HCT116 (cell line): Measurements from ENCODE around the gene ADIRF. TPM values are rescaled to one million over a fixed set of nuclear protein-coding genes. Genes with fewer than 3 reads are reported as not detected.
"Not testable (repeated sequence)": the region's sequence is repeated elsewhere in the genome, so short reads cannot be mapped to it uniquely, and the experiment has no call there.

Experiments
- ATAC-seq: fragments of 200-7000 bp; cut with Tn5 transposase; 2 replicates; pipeline ENCODE4 v1.9.1; 2020; ENCODE audit warnings: mild to moderate bottlenecking, moderate library complexity
- BruUV-seq: library from RNA; stranded (reverse); fragments of 400-500 nt; replicated peaks from 2 replicates; lab custom pipeline; 2021; lab: Mats Ljungman, UMichigan
- CTCF ChIA-PET: fragments of 300-600 bp; sonication (Branson Sonifier 250); formaldehyde crosslinking; loops from one replicate; lab custom pipeline; 2021; ENCODE audit warnings: antibody characterized with exemption; lab: Charles Lee
- POLR2A ChIA-PET: fragments of 300-600, 350-600 bp; sonication (Branson Sonifier 250); formaldehyde crosslinking; loops from one replicate; lab custom pipeline; 2021; ENCODE audit warnings: antibody characterized with exemption; lab: Charles Lee
- RAD21 ChIA-PET, 2 experiments: fragments of 300-600 bp; sonication (Branson Sonifier 250); formaldehyde crosslinking; loops; one replicate each; lab custom pipeline; 2023; ENCODE audit warnings: low total read pairs in 2 of 2; ENCODE audit not compliant: uncharacterized antibody in 2 of 2, unreplicated experiment in 2 of 2, low non-redundant PET in 1 of 2; lab: Charles Lee
- DNase-seq: peaks from one replicate; pipeline ENCODE4 v3.0.0-alpha.2; 2010; ENCODE audit warnings: low read depth, low spot score
- H2AFZ ChIP-seq: fragments of 200-600 bp; shearing (Covaris generic), sonication (generic); 2 replicates; pipeline ENCODE4 v1.6.1; 2017; ENCODE audit warnings: low read depth, mixed run types, mixed read lengths, antibody characterized with exemption, low read length; ENCODE audit not compliant: poor library complexity, severe bottlenecking
- H3K27ac ChIP-seq: 2 replicates; pipeline ENCODE4 v1.5.1; 2012; ENCODE audit warnings: low read depth, low read length
- H3K27me3 ChIP-seq: fragments of 200-600 bp; sonication (generic); 2 replicates; pipeline ENCODE4 v1.6.1; 2016; ENCODE audit warnings: mixed run types, low read length, mixed read lengths; ENCODE audit not compliant: insufficient read depth
- H3K36me3 ChIP-seq, 2 experiments: fragments of 200-500 bp in 1 of 2; fragments of 200-600 bp in 1 of 2; sonication (Bioruptor generic) in 1 of 2; sonication (generic) in 1 of 2; 2 replicates each; pipeline versions ENCODE4 v1.5.1 to v1.6.1; 2014 to 2016; ENCODE audit warnings: low read length in 2 of 2, inconsistent platforms in 1 of 2, mixed read lengths in 1 of 2, mixed run types in 1 of 2; ENCODE audit not compliant: insufficient read depth in 2 of 2, control insufficient read depth in 1 of 2
- H3K4me1 ChIP-seq, 2 experiments: fragments of 200-600 bp in 1 of 2; sonication (generic) in 1 of 2; 2 replicates each; pipeline versions ENCODE4 v1.5.1 to v1.6.1; 2012 to 2017; ENCODE audit warnings: low read length in 2 of 2, inconsistent platforms in 1 of 2, mild to moderate bottlenecking in 1 of 2, mixed read lengths in 1 of 2, mixed run types in 1 of 2, moderate library complexity in 1 of 2; ENCODE audit not compliant: insufficient read depth in 2 of 2, control insufficient read depth in 1 of 2
- H3K4me2 ChIP-seq: fragments of 200-600 bp; sonication (generic); 2 replicates; pipeline ENCODE4 v1.6.1; 2017; ENCODE audit warnings: mixed run types, low read length, mixed read lengths
- H3K4me3 ChIP-seq, 2 experiments: fragments of 200-600 bp in 1 of 2; sonication (generic) in 1 of 2; replicated peaks in 1 of 2; 2 replicates each; pipeline ENCODE4 v1.5.1; 2011 to 2016; ENCODE audit warnings: low read length in 2 of 2, control low read depth in 1 of 2, low read depth in 1 of 2, mild to moderate bottlenecking in 1 of 2, mixed read lengths in 1 of 2, mixed run types in 1 of 2
- H3K79me2 ChIP-seq: fragments of 200-600 bp; sonication (generic); 2 replicates; pipeline ENCODE4 v1.6.1; 2017; ENCODE audit warnings: mild to moderate bottlenecking, mixed run types, low read length, moderate library complexity, mixed read lengths; ENCODE audit not compliant: insufficient read depth
- H3K9ac ChIP-seq: fragments of 200-600 bp; sonication (generic); 2 replicates; pipeline ENCODE4 v1.6.1; 2016; ENCODE audit warnings: low read length, mixed read lengths
- H3K9me2 ChIP-seq: fragments of 200-600 bp; sonication (generic), shearing (Covaris generic); 2 replicates; pipeline ENCODE4 v1.6.1; 2017; ENCODE audit warnings: mixed run types, mild to moderate bottlenecking, moderate library complexity; ENCODE audit not compliant: insufficient read depth
- H3K9me3 ChIP-seq, 2 experiments: fragments of 200-500 bp in 1 of 2; fragments of 200-600 bp in 1 of 2; sonication (Bioruptor generic) in 1 of 2; sonication (generic) in 1 of 2; 2 replicates each; pipeline ENCODE4 v1.6.1; 2014 to 2017; ENCODE audit warnings: low read length in 2 of 2, mixed read lengths in 2 of 2, inconsistent platforms in 1 of 2, low read depth in 1 of 2, mild to moderate bottlenecking in 1 of 2, mixed run types in 1 of 2, moderate library complexity in 1 of 2; ENCODE audit not compliant: control insufficient read depth in 1 of 2, insufficient read depth in 1 of 2
- H4K20me1 ChIP-seq: fragments of 200-600 bp; sonication (generic), shearing (Covaris generic); 2 replicates; pipeline ENCODE4 v1.6.1; 2017; ENCODE audit warnings: mixed run types, mild to moderate bottlenecking, moderate library complexity; ENCODE audit not compliant: insufficient read depth
- CEBPB ChIP-seq: IDR thresholded peaks from 2 replicates; pipeline ENCODE4 v1.6.1; 2012; ENCODE audit warnings: low read depth
- EZH2 ChIP-seq: fragments of 200-600 bp; sonication (generic); IDR thresholded peaks from 2 replicates; pipeline ENCODE4 v1.6.1; 2017; ENCODE audit warnings: antibody characterized with exemption, mixed run types
- EZH2phosphoT487 ChIP-seq: fragments of 200-600 bp; IDR thresholded peaks from 2 replicates; pipeline ENCODE4 v1.6.1; 2018; ENCODE audit warnings: antibody characterized with exemption, borderline replicate concordance
- JUND ChIP-seq: IDR thresholded peaks from 2 replicates; pipeline ENCODE4 v1.6.1; 2012
- POLR2A ChIP-seq: IDR thresholded peaks from 2 replicates; pipeline ENCODE4 v1.7.0; 2011; ENCODE audit warnings: borderline replicate concordance; ENCODE audit not compliant: insufficient read depth, insufficient read length; ENCODE audit errors: extremely low read depth
- RAD21 ChIP-seq: IDR thresholded peaks from 2 replicates; pipeline ENCODE4 v1.6.1; 2012; ENCODE audit warnings: low read depth, mild to moderate bottlenecking
- SIN3A ChIP-seq: IDR thresholded peaks from 2 replicates; pipeline ENCODE4 v1.6.1; 2012; ENCODE audit warnings: low read depth
- SP1 ChIP-seq: IDR thresholded peaks from 2 replicates; pipeline ENCODE4 v1.6.1; 2012; ENCODE audit warnings: low read depth
- SRF ChIP-seq: IDR thresholded peaks from 2 replicates; pipeline ENCODE4 v1.6.1; 2012; ENCODE audit warnings: low read depth
- ZNF274 ChIP-seq: fragments of 200-500 bp; sonication (Bioruptor generic); IDR thresholded peaks from 2 replicates; pipeline ENCODE4 v1.6.1; 2014; ENCODE audit warnings: mild to moderate bottlenecking, low read depth, low read length, inconsistent platforms
- intact Hi-C: fragments of 100-400 bp; cut with micrococcal nuclease; formaldehyde crosslinking; loops from 2 replicates; pipeline ENCODE4 v1.10.0; 2022
- total RNA-seq: library from RNA; stranded (reverse); gene quantifications from one replicate; pipeline ENCODE4 v1.2.1, GENCODE V29; 2021; ENCODE audit not compliant: unreplicated experiment
- TF ChIP-seq, protein P1 (sequence below): IDR thresholded peaks from 2 replicates; pipeline ENCODE4 v1.6.1; 2012
- TF ChIP-seq, protein P2 (sequence below): IDR thresholded peaks from 2 replicates; pipeline ENCODE4 v1.6.1; 2012; ENCODE audit warnings: low read depth
- TF ChIP-seq, protein P3 (sequence below): IDR thresholded peaks from 2 replicates; pipeline ENCODE4 v1.6.1; 2012
- TF ChIP-seq, protein P4 (sequence below): IDR thresholded peaks from 2 replicates; pipeline ENCODE4 v1.6.1; 2011; ENCODE audit warnings: mild to moderate bottlenecking, low read length, moderate library complexity; ENCODE audit not compliant: insufficient replicate concordance; ENCODE audit errors: extremely low read depth

Gene ADIRF
- total RNA-seq, 1 experiment from 2014 or later = 448 TPM

DNA sequence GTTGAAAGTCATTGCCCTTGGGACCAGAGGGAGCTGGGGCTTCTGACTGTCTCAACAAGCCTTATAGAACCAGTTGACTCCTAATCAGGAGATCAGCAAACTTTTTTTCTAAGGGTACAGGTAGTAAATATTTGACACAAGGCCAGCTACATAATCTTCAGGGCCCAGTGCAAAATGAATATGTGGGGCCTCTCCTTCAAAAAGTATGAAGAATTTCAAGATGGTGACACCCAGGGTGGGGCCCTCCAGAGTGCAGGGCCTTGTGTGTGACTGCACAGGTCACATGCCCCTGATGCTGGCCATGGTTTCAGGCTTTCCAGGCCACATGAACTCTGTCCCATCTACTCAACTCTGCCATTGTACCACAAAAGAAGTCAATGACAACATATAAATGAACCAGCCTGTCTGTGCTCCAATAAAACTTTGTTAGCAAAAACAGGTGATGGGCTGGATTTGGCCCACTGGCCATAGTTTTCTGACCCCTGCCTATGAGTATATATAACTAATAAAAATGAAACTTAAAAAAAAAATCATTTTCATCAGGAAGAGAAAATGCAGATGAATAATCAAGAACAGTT lies 17.0 kb upstream of the ADIRF start (continued):
- TF ChIP-seq CEBPB = no peak
- no peak for TF ChIP-seq SP1
- TF ChIP-seq, all 23 proteins: peak for 0

DNA sequence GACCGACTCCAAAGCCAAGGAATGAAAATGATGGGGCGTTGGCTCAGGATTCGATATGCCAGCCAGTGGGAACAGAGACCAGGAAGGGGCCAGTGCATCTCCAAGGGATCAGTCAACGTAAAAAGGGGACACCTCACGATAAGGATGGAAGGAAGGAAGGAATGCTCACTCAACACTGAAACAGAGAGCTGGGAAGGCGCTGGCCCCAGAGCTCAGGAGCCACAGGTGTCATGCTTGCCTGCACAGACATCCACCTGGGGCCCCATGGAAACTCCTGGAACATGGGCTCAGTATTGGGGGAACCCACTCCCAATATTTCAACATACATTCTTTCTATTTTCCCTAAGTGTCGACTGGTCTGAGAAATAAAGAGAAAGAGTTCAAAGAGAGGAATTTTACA lies 16.2 kb upstream of the ADIRF start:
- Histone ChIP-seq H3K4me1 (peaks cover 10 to 28% of the 10 kb centered on the region in 2 experiments; a peak in 3 of 4 replicates), H2AFZ (no peak overlapping the region), H3K9me2 (no peaks in the 10 kb centered on the region), H3K27me3 (no peaks in the 10 kb centered on the region), H3K4me2 (no peak overlapping the region), H3K27ac (no peak overlapping the region), H3K4me3 (no peak overlapping the region), H4K20me1 (no peaks in the 10 kb centered on the region), H3K36me3 (no peaks in the 10 kb centered on the region), H3K79me2 (no peaks in the 10 kb centered on the region)
- intact Hi-C loops = no loop called here
- BruUV-seq = no TSS peak
- POLR2A ChIA-PET = no interaction called here
- RAD21 ChIA-PET = no interaction called here
- no peak for TF ChIP-seq EZH2
- no peak for TF ChIP-seq SIN3A
- no peak for TF ChIP-seq ZNF274
- no peak for TF ChIP-seq JUND
- no peak for TF ChIP-seq EZH2phosphoT487
- TF ChIP-seq RAD21 = no peak
- TF ChIP-seq POLR2A = no peak
- TF ChIP-seq, protein P1, sequence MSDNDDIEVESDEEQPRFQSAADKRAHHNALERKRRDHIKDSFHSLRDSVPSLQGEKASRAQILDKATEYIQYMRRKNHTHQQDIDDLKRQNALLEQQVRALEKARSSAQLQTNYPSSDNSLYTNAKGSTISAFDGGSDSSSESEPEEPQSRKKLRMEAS = no peak
- TF ChIP-seq, protein P2, sequence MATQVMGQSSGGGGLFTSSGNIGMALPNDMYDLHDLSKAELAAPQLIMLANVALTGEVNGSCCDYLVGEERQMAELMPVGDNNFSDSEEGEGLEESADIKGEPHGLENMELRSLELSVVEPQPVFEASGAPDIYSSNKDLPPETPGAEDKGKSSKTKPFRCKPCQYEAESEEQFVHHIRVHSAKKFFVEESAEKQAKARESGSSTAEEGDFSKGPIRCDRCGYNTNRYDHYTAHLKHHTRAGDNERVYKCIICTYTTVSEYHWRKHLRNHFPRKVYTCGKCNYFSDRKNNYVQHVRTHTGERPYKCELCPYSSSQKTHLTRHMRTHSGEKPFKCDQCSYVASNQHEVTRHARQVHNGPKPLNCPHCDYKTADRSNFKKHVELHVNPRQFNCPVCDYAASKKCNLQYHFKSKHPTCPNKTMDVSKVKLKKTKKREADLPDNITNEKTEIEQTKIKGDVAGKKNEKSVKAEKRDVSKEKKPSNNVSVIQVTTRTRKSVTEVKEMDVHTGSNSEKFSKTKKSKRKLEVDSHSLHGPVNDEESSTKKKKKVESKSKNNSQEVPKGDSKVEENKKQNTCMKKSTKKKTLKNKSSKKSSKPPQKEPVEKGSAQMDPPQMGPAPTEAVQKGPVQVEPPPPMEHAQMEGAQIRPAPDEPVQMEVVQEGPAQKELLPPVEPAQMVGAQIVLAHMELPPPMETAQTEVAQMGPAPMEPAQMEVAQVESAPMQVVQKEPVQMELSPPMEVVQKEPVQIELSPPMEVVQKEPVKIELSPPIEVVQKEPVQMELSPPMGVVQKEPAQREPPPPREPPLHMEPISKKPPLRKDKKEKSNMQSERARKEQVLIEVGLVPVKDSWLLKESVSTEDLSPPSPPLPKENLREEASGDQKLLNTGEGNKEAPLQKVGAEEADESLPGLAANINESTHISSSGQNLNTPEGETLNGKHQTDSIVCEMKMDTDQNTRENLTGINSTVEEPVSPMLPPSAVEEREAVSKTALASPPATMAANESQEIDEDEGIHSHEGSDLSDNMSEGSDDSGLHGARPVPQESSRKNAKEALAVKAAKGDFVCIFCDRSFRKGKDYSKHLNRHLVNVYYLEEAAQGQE = no peak
- no peak for TF ChIP-seq SRF
- TF ChIP-seq CEBPB = no peak
- TF ChIP-seq, protein P3, sequence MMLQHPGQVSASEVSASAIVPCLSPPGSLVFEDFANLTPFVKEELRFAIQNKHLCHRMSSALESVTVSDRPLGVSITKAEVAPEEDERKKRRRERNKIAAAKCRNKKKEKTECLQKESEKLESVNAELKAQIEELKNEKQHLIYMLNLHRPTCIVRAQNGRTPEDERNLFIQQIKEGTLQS = no peak
- TF ChIP-seq, protein P4, sequence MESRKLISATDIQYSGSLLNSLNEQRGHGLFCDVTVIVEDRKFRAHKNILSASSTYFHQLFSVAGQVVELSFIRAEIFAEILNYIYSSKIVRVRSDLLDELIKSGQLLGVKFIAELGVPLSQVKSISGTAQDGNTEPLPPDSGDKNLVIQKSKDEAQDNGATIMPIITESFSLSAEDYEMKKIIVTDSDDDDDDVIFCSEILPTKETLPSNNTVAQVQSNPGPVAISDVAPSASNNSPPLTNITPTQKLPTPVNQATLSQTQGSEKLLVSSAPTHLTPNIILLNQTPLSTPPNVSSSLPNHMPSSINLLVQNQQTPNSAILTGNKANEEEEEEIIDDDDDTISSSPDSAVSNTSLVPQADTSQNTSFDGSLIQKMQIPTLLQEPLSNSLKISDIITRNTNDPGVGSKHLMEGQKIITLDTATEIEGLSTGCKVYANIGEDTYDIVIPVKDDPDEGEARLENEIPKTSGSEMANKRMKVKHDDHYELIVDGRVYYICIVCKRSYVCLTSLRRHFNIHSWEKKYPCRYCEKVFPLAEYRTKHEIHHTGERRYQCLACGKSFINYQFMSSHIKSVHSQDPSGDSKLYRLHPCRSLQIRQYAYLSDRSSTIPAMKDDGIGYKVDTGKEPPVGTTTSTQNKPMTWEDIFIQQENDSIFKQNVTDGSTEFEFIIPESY = no peak
- TF ChIP-seq, all 23 proteins: peak for 0
- H3K9me3 ChIP-seq = peaks cover 0 to 4% of the 10 kb centered on the region in 2 experiments; a peak in 1 of 4 replicates
- DNase-seq = no peak
- no peak for ATAC-seq
- H3K9ac ChIP-seq = no peak overlapping the region
- CTCF ChIA-PET = interaction anchor here (2.5 kb wide), 1 partner anchor 8 kb away, joined by 7 read pairs; no protein-coding TSS in a partner anchor

DNA sequence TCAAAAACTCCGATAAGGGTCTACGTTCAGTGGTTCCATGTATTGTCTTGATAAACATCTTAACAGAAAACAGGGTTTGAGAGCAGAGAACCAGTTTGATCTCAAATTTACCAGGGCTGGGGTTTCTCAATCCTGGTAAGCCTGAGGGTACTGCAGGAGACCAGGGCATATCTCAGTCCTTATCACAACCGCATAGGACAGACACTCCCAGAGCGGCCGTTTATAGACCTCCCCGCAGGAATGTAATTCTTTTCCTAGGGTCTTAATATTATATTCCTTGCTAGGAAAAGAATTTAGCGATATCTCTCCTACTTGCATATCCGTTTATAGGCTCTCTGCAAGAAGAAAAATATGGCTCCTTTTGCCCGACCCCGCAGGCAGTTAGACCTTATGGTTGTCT lies 15.6 kb upstream of the ADIRF start:
- H3K27me3 ChIP-seq, H4K20me1 ChIP-seq, H3K9me3 ChIP-seq, H3K4me2 ChIP-seq, ATAC-seq, H3K79me2 ChIP-seq, DNase-seq, H3K9me2 ChIP-seq, intact Hi-C loops, H3K27ac ChIP-seq, H3K36me3 ChIP-seq, H3K4me3 ChIP-seq, H3K9ac ChIP-seq, BruUV-seq, H2AFZ ChIP-seq, RAD21 ChIA-PET: not testable (repeated sequence)
- CTCF ChIA-PET = interaction anchor here (2.5 kb wide), 1 partner anchor 8 kb away, joined by 7 read pairs; no protein-coding TSS in a partner anchor
- peaks cover 14 to 34% of the 10 kb centered on the region in 2 experiments; a peak in 3 of 4 replicates for H3K4me1 ChIP-seq
- POLR2A ChIA-PET = interaction anchor here (1.8 kb wide), 1 partner anchor 14 kb away, joined by 5 read pairs; no protein-coding TSS in a partner anchor
